Measurements from ENCODE around the gene PDCD5. TPM values are rescaled to one million over a fixed set of nuclear protein-coding genes. Genes with fewer than 3 reads are reported as not detected.

Gene PDCD5
- total and polyA plus RNA-seq, 11 donors = 94.3 to 331 (median 157) TPM

- ATAC-seq (no peak), DNase-seq (no peak)
- Histone ChIP-seq H3K9me3 (peaks cover 0 to 14% (median 0%) of the 10 kb centered on the region in 12 donors), H3K4me1 (no peaks in the 10 kb centered on the region), H3K4me3 (no peak overlapping the region), H3K36me3 (peaks cover 0 to 98% (median 94%) of the 10 kb centered on the region in 9 donors), H3K27me3 (no peaks in the 10 kb centered on the region), H3K27ac (no peak overlapping the region)
- no peak for TF ChIP-seq CTCF (IDR thresholded peaks at IDR 0.05)
- no peak for TF ChIP-seq POLR2A (IDR thresholded peaks at IDR 0.05)
- WGBS, 4 donors = 87 to 95% (median 91%) methylated on average over 11 of the region's 11 CpGs
- intact Hi-C loops (cut with DNase I) = no loop called here
Observed at GRCh38 chr19:32615569-32615968, 34.6 kb downstream of the PDCD5 start.

- TF ChIP-seq POLR2A (IDR thresholded peaks at IDR 0.05) = no peak
- TF ChIP-seq CTCF (IDR thresholded peaks at IDR 0.05) = no peak
- H3K36me3 ChIP-seq = peaks cover 0 to 100% (median 98%) of the 10 kb centered on the region in 9 donors
- ATAC-seq (no peak), DNase-seq (no peak)
- 92 to 98% (median 95%) methylated on average over 16 to 23 of the region's 23 CpGs for WGBS, 4 donors
- intact Hi-C loops (cut with DNase I) = no loop called here
- H3K27me3 ChIP-seq = no peaks in the 10 kb centered on the region
- H3K4me3 ChIP-seq = no peak overlapping the region
- H3K9me3 ChIP-seq = no peaks in the 10 kb centered on the region
- no peak overlapping the region for H3K27ac ChIP-seq
- no peaks in the 10 kb centered on the region for H3K4me1 ChIP-seq
Observed at GRCh38 chr19:32619051-32619685, 38.2 kb downstream of the PDCD5 start.

GRCh38 chr19:32622002-32622401, 41.0 kb downstream of the PDCD5 start:
- H3K9me3 ChIP-seq = no peaks in the 10 kb centered on the region
- H3K4me3 ChIP-seq = no peak overlapping the region
- TF ChIP-seq CTCF (IDR thresholded peaks at IDR 0.05) (no peak), POLR2A (IDR thresholded peaks at IDR 0.05) (no peak)
- H3K27ac ChIP-seq = no peak overlapping the region
- no peak for DNase-seq
- WGBS, 4 donors = 81 to 92% (median 87%) methylated on average over 12 of the region's 12 CpGs
- ATAC-seq = no peak
- no peaks in the 10 kb centered on the region for H3K27me3 ChIP-seq
- no peaks in the 10 kb centered on the region for H3K4me1 ChIP-seq
- intact Hi-C loops (cut with DNase I) = no loop called here
- H3K36me3 ChIP-seq = peaks cover 0 to 100% (median 94%) of the 10 kb centered on the region in 9 donors

- DNase-seq (no peak), ATAC-seq (no peak)
- intact Hi-C loops (cut with DNase I) = no loop called here
- no peak overlapping the region for H3K4me3 ChIP-seq
- no peak overlapping the region for H3K27ac ChIP-seq
- no peak for TF ChIP-seq CTCF (IDR thresholded peaks at IDR 0.05)
- TF ChIP-seq POLR2A (IDR thresholded peaks at IDR 0.05) = no peak
- peaks cover 0 to 100% (median 90%) of the 10 kb centered on the region in 9 donors for H3K36me3 ChIP-seq
- H3K4me1 ChIP-seq = peaks cover 0 to 16% (median 3%) of the 10 kb centered on the region in 12 donors
- 93 to 96% (median 94%) methylated on average over 6 of the region's 6 CpGs for WGBS, 4 donors
- H3K27me3 ChIP-seq = no peaks in the 10 kb centered on the region
- no peaks in the 10 kb centered on the region for H3K9me3 ChIP-seq
Observed at GRCh38 chr19:32624410-32624809, 43.4 kb downstream of the PDCD5 start.

Measured in heart left ventricle (tissue), 16 donors.